HFFc6 (cell line): ENCODE data around the gene GRAMD1B. TPM values are rescaled to one million over a fixed set of nuclear protein-coding genes. Genes with fewer than 3 reads are reported as not detected.
A peak's percentile ranks its signal among the peaks of the same experiment; 100 is the strongest.

Experiments used
- DNase-seq: peaks from one replicate; pipeline ENCODE4 v3.0.0-alpha.2; 2018
- H3K27ac Mint-ChIP-seq: 2 replicates; pipeline ENCODE4 v1.8.0; 2020; ENCODE audit warnings: mild to moderate bottlenecking, mixed read lengths
- H3K27me3 Mint-ChIP-seq: 2 replicates; pipeline ENCODE4 v1.8.0; 2021; ENCODE audit warnings: mild to moderate bottlenecking, moderate library complexity, mixed read lengths; ENCODE audit not compliant: insufficient read depth
- H3K36me3 Mint-ChIP-seq: 2 replicates; pipeline ENCODE4 v1.8.0; 2021; ENCODE audit warnings: low read depth, mixed read lengths
- H3K4me1 Mint-ChIP-seq: 2 replicates; pipeline ENCODE4 v1.8.0; 2020; ENCODE audit warnings: low read depth, mixed read lengths
- H3K4me3 Mint-ChIP-seq: 2 replicates; pipeline ENCODE4 v1.8.0; 2020; ENCODE audit warnings: mild to moderate bottlenecking, moderate library complexity, mixed read lengths
- H3K9me3 Mint-ChIP-seq: 2 replicates; pipeline ENCODE4 v1.8.0; 2020; ENCODE audit warnings: mild to moderate bottlenecking, mixed read lengths
- total RNA-seq, 6 experiments: library from RNA; stranded (reverse); fragmentation: NEBNext Ultra II Directional; extraction: Animal tissue kit (Norgen Biotek cat#: 25700); gene quantifications; 2 replicates in 1 of 6; 3 replicates in 5 of 6; pipeline ENCODE4 v1.2.3, GENCODE V29; 2021
- TF ChIP-seq, protein P1 (sequence below): fragments of 200-600 bp; sonication (generic); IDR thresholded peaks from 2 replicates; pipeline ENCODE4 v1.5.0; 2021; ENCODE audit warnings: antibody characterized with exemption, mild to moderate bottlenecking

The GRAMD1B gene
- total RNA-seq, 6 experiments from 2014 or later: 46.1 to 54.5 (median 51.3) TPM

DNA sequence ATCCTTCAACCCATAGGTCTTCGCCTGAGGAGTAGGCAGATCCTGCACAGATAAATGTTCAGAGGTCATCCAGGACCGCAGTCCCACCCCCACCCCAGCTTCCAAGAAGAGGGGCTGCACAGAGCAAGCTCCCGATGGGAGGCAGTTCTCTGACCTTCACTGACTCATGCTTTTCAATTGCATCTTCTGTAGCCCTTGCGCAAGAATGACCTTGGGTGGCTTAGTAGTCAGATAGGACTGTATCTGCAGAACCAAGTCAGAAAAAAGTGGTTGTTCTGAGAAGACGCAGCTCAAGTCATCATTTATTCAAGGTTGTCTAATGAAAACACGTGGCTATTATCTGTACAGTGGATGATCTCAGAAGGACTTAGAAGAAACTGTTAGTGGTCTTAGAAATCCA is 16.4 kb upstream of the GRAMD1B start:
- Mint-ChIP-seq H3K27ac (no peak overlapping the region), H3K36me3 (no peaks in the 10 kb centered on the region), H3K9me3 (no peaks in the 10 kb centered on the region), H3K27me3 (peaks cover 2% of the 10 kb centered on the region), H3K4me1 (peaks cover 16% of the 10 kb centered on the region), H3K4me3 (no peak overlapping the region)
- peak; percentile 27 for DNase-seq
- TF ChIP-seq, protein P1, sequence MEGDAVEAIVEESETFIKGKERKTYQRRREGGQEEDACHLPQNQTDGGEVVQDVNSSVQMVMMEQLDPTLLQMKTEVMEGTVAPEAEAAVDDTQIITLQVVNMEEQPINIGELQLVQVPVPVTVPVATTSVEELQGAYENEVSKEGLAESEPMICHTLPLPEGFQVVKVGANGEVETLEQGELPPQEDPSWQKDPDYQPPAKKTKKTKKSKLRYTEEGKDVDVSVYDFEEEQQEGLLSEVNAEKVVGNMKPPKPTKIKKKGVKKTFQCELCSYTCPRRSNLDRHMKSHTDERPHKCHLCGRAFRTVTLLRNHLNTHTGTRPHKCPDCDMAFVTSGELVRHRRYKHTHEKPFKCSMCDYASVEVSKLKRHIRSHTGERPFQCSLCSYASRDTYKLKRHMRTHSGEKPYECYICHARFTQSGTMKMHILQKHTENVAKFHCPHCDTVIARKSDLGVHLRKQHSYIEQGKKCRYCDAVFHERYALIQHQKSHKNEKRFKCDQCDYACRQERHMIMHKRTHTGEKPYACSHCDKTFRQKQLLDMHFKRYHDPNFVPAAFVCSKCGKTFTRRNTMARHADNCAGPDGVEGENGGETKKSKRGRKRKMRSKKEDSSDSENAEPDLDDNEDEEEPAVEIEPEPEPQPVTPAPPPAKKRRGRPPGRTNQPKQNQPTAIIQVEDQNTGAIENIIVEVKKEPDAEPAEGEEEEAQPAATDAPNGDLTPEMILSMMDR: no peak

GRCh38 chr11:123416566-123416965 is 13.5 kb upstream of the GRAMD1B start:
- Mint-ChIP-seq H3K27me3 (no peaks in the 10 kb centered on the region; the same call in 1 of the 2 replicates), H3K4me1 (peaks cover 16% of the 10 kb centered on the region), H3K36me3 (no peaks in the 10 kb centered on the region), H3K9me3 (no peaks in the 10 kb centered on the region), H3K27ac (no peak overlapping the region), H3K4me3 (no peak overlapping the region)
- no peak for DNase-seq
- TF ChIP-seq, protein P1: no peak

DNA sequence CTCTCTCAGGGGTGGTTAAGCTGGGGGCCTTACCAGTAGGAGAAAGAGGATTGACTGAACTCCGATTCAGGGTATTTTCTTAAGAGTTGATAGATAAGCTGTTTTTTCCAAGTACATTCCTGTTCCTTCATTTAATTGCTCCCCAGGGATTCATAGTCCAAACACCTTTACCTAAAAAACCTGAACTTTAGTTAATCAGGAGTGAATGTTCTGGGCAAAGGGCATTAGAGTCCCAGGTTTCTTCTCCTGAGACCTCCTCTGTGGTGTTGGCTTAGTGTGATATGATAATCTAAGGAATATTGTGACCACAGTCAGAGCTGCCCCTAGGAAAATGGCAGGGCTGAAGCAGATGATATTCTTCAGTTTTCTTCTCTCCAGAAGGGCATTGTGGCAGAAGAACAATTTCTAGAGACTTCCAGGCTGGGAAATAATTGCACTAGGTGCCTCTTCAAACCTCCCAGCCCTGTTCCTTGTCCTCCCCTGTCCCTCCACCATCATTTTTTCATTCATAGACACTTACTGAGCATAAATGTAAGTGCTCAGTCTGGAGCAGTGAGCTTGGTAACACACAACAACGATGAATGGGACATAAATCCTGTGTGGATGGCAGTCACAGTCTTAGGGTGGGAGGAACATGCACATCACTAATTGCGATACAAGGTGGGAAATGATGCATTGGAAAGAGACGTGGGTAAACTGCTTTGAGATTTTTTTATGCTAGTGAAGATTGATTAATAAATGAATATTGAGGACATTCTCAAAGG is 11.5 kb upstream of the GRAMD1B start:
- TF ChIP-seq, protein P1: no peak
- Mint-ChIP-seq H3K36me3 (no peaks in the 10 kb centered on the region), H3K9me3 (no peaks in the 10 kb centered on the region), H3K4me3 (no peak overlapping the region), H3K27ac (no peak overlapping the region), H3K4me1 (peaks cover 17% of the 10 kb centered on the region), H3K27me3 (no peaks in the 10 kb centered on the region; the same call in 1 of the 2 replicates)
- DNase-seq: no peak

DNA sequence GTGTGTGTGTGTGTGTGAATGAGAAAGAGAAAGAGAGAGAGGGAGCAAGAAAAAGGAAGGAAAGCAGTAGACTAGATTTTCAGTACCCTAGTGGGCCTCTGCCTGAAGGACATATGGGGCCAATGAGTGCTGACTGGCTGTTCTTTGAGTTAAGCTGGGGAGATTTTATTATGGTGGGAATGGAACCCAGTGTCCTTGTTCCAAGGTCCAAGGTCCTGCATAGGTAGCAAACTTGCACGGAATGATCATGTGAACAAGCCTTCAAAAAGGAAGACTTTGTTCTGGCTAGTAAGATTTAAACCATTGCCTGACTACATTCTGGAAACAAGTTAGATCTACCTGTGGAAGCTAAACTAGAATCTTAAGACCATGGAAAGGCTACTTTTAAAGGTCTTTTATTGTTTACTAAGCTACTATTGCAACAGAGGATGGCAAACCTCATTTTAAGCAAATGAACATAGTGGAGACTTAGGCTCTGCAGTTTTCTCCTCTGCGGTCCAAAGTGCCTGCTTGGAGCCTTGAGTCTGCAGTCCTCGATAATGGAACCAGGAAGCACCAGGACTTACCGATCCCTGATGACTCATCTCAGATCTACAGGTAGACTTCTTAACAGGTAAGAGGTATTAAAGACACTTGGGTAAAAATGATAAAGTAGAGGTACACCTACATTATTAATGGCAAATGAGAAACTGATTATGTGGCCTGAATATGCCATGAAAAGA is 10.2 kb upstream of the GRAMD1B start:
- no peak overlapping the region for H3K27ac Mint-ChIP-seq
- no peaks in the 10 kb centered on the region for H3K9me3 Mint-ChIP-seq
- TF ChIP-seq, protein P1: no peak
- H3K27me3 Mint-ChIP-seq: no peaks in the 10 kb centered on the region; the same call in 1 of the 2 replicates
- H3K4me3 Mint-ChIP-seq: no peak overlapping the region
- H3K36me3 Mint-ChIP-seq: no peaks in the 10 kb centered on the region
- DNase-seq: no peak
- peaks cover 13% of the 10 kb centered on the region for H3K4me1 Mint-ChIP-seq

DNA sequence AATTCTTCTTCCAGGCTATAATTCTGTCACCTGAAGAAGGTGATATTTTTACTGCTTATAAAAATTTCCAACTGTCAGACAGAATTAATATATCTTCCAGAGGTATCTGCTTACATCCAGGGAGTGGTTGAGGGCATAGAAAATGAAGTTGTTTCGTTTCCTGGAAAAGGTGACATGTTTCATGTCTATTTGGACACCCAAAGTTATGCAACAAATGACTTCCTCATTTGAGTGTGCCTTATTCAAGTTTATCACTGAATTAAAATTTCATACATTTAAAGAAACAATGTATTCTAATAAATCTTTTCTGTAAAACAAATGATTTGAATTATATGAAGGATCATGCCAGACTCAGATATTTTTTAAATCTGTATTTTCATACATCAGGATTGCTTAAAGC is 8.5 kb upstream of the GRAMD1B start:
- DNase-seq: no peak
- Mint-ChIP-seq H3K9me3 (no peaks in the 10 kb centered on the region), H3K27me3 (no peaks in the 10 kb centered on the region; the same call in 1 of the 2 replicates), H3K36me3 (no peaks in the 10 kb centered on the region), H3K4me1 (peaks cover 23% of the 10 kb centered on the region), H3K4me3 (no peak overlapping the region), H3K27ac (no peak overlapping the region)
- TF ChIP-seq, protein P1: no peak
